HG02763 (cell line): ENCODE measurements around the gene KDM6B.

Experiments
- ATAC-seq: cut with Tn5 transposase; IDR thresholded peaks from one replicate; pipeline ENCODE4 v1.9.1; 2021; ENCODE audit warnings: mild to moderate bottlenecking, moderate library complexity; ENCODE audit not compliant: unreplicated experiment

The KDM6B gene

GRCh38 chr17:7867881-7868329 is 33.9 kb downstream of the KDM6B start:
- ATAC-seq: no peak

GRCh38 chr17:7873051-7873450 is 39.0 kb downstream of the KDM6B start:
- ATAC-seq: no peak

- ATAC-seq: no peak
These were observed 41.9 kb downstream of the KDM6B start for GRCh38 chr17:7875804-7876370.

GRCh38 chr17:7878234-7878633 is 44.2 kb downstream of the KDM6B start:
- no peak for ATAC-seq

GRCh38 chr17:7880076-7880868 is 46.3 kb downstream of the KDM6B start:
- ATAC-seq: no peak

- no peak for ATAC-seq
These were observed 47.4 kb downstream of the KDM6B start for GRCh38 chr17:7881276-7882054.

- ATAC-seq: no peak
These were observed 48.1 kb downstream of the KDM6B start for GRCh38 chr17:7882068-7882467.

GRCh38 chr17:7882629-7883028 is 48.6 kb downstream of the KDM6B start:
- no peak for ATAC-seq
